Right ventricle myocardium inferior (tissue), 1 donor: ENCODE results near the gene DHX35. TPM values are rescaled to one million over a fixed set of nuclear protein-coding genes. Genes with fewer than 3 reads are reported as not detected.
"Not testable (repeated sequence)": the region's sequence is repeated elsewhere in the genome, so short reads cannot be mapped to it uniquely, and the experiment has no call there.

Source experiments
- ATAC-seq: fragments of 200-7000 bp; cut with Tn5 transposase; one replicate; pipeline ENCODE4 v1.9.1; 2020; ENCODE audit warnings: mild to moderate bottlenecking, moderate library complexity
- DNase-seq: peaks from one replicate; pipeline ENCODE4 v3.0.0; 2021; ENCODE audit errors: missing footprints
- intact Hi-C: fragments of 100-400 bp; cut with DNase I; formaldehyde crosslinking; loops from one replicate; pipeline ENCODE4 v1.11.0; 2022
- total RNA-seq: library from RNA; stranded (reverse); fragmentation: NEBNext Ultra II Directional; extraction: Animal tissue kit (Norgen Biotek cat#: 25700); gene quantifications from one replicate; pipeline ENCODE4 v1.2.1, GENCODE V29; 2021
- donor health status: DM: no; HTN: yes; CAD: no; lungs with severe emphysema.

DHX35 gene
- total RNA-seq, 1 donor from 2014 or later: 11.0 TPM

GRCh38 chr20:38937000-38937399 lies 25.1 kb upstream of the DHX35 start:
- intact Hi-C loops: no loop called here
- DNase-seq (no peak), ATAC-seq (no peak)

DNA sequence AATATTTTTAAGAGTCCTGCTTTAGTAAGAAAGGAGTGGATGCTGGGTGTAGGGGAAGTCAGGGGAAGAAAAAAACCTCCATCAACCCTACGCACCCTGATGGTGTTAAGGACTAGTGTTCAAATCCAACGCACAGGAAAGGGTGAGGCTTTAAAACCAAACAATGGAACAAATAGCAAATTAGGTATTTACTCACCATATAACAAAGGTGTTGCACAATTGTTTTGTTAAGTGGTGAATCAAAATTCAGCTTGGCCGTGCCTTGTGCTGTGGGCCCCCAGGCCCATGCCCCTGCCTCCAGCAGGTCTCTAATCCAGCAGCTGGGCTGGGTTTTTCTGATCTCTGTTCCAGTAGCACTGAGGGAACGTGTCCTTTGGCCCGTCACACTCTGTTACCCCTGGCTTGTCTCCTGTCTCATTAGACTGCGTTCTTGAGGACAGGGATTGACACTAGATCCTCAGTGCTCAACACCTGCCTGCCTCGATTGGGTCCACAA lies 24.1 kb upstream of the DHX35 start:
- no peak for DNase-seq
- intact Hi-C loops: no loop called here
- no peak for ATAC-seq

DNA sequence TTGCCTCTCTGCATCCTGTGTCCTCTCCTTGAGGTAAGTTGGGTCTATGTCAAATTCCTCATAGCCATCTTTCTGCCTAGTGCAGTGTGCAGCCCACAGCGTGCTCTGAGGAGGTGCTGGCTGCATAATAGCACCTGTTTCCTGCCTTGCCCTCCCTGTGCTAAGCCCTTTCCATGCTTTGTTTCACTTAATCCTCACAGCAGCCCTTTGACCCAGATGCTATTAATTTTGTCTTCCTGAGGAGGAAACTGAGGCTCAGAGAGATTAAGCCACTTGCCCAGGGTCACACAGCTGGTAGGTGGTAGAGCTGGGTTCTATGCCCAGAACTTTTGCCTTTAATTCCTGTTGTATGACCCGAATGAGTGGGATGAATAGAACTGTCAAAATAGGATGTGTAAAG lies 22.5 kb upstream of the DHX35 start:
- intact Hi-C loops: no loop called here
- ATAC-seq (no peak), DNase-seq (no peak)

- ATAC-seq: no peak
- intact Hi-C loops: no loop called here
- no peak for DNase-seq
These were observed 21.5 kb upstream of the DHX35 start for GRCh38 chr20:38940644-38941043.

- DNase-seq (no peak), ATAC-seq (no peak)
- intact Hi-C loops: no loop called here
These were observed 20.3 kb upstream of the DHX35 start for GRCh38 chr20:38941726-38942389.

- intact Hi-C loops: no loop called here
- DNase-seq (no peak), ATAC-seq (no peak)
These were observed 17.1 kb upstream of the DHX35 start for GRCh38 chr20:38945012-38945411.

- no peak for DNase-seq
These were observed 15.3 kb upstream of the DHX35 start for GRCh38 chr20:38946836-38947235.

DNA sequence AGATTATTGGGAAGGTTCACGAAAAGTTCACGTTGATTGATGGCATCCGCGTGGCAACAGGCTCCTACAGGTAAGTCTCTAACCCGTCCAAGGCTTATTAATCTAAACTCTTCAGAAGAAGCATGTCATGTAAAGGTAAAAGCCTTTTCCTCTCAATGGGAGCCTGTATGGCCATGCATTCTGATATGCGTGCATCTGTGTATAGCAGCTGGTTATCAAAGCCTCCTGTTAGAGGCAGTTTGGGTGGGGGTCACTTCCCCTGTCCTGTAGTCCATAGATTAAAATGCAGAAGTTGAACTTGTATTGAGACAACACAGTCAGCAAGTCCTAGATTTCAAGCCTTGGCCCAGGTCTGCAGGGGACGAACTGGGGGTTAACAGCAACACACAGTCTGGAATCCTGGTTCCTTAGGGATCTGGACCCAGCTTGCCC lies 14.2 kb upstream of the DHX35 start:
- DNase-seq (no peak), ATAC-seq (no peak)
- intact Hi-C loops: no loop called here

More at GRCh38 chr20:38946836-38947235, 15.3 kb upstream of the DHX35 start:
- no peak for ATAC-seq
- intact Hi-C loops: no loop called here

DNA sequence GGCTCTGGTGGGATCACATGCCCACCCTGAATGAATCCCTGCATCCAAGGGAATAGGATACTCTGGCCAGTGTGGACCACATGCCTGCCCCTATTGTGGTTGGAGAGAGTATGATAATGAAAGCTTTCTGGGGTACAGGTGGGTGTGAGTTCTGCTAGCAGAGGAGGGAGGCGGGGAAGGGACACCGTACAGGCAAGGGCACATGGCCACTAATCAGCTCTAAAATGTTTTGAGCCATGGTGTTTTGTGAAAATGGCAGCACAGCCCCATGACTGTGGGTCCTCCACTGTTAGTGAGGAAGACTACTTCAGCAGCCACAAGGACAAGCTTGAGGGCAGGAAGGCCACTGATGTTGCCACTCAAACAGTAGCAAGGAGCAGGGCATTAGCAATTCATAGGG lies 11.9 kb upstream of the DHX35 start:
- intact Hi-C loops: no loop called here
- no peak for DNase-seq
- ATAC-seq: no peak

DNA sequence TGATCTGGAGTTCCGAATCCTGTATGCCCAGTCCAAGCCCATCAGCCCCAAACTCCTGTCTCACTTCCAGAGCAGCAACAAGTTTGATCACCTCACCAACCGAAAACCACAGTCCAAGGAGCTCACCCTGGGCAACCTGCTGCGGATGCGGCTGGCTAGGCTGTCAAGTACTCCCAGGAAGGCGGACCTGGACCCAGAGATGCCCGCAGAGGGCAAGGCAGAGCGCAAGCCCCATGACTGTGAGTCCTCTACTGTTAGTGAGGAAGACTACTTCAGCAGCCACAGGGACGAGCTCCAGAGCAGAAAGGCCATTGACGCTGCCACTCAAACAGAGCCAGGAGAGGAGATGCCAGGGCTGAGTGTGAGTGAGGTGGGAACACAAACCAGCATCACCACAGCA lies 10.5 kb upstream of the DHX35 start:
- ATAC-seq: no peak
- intact Hi-C loops: no loop called here
- DNase-seq: no peak

GRCh38 chr20:38952153-38952552 lies 10.0 kb upstream of the DHX35 start:
- no peak for DNase-seq
- ATAC-seq: no peak
- intact Hi-C loops: no loop called here

GRCh38 chr20:38953630-38954340 lies 8.4 kb upstream of the DHX35 start:
- intact Hi-C loops: no loop called here
- no peak for DNase-seq
- no peak for ATAC-seq

DNA sequence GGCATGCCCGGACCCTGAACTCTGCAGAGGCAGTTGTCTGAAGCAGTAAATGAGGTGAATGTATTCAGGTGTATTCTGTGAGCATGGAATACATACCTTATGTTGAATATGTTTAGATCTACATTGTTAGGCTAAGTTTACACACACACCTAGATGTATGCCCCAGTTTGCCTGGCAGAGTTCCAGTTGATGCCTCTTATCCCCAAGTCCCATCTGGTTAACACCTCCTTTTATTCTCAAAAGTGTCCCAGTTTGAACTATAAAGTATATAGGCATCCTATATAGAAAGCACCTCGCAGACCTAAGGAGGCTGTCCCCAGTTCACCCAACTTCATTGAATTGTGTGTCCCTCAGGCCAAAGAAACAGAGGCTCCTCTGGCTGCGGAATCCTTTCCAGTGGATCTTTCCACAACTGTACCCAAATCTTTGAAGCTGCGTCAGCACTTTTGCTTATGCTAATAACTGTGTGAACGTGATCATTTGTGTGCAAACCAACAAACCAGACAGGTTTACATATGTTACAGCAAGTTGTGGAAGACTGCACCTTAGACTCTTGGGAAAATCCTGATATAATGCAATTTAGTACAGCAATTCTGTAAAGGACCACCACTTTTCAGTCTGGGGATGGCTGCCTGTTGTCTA lies 4.8 kb upstream of the DHX35 start:
- intact Hi-C loops: no loop called here
- DNase-seq (no peak), ATAC-seq (no peak)

- no peak for DNase-seq
- intact Hi-C loops: no loop called here
- no peak for ATAC-seq
These were observed 4.1 kb upstream of the DHX35 start for GRCh38 chr20:38957915-38958485.

- not testable (repeated sequence) for ATAC-seq
- intact Hi-C loops: loop anchor here (5.0 kb wide), 1 partner anchor 313 kb away; no protein-coding TSS in a partner anchor
These were observed 1.9 kb upstream of the DHX35 start for GRCh38 chr20:38960187-38960687.

GRCh38 chr20:38961530-38962043 lies 557 bp upstream of the DHX35 start:
- ATAC-seq (no peak), DNase-seq (no peak)
- intact Hi-C loops: loop anchor here (1.0 to 5.0 kb wide), 2 partner anchors 24 to 314 kb away; no protein-coding TSS in a partner anchor

More at GRCh38 chr20:38960187-38960687, 1.9 kb upstream of the DHX35 start:
- not testable (repeated sequence) for DNase-seq

DNA sequence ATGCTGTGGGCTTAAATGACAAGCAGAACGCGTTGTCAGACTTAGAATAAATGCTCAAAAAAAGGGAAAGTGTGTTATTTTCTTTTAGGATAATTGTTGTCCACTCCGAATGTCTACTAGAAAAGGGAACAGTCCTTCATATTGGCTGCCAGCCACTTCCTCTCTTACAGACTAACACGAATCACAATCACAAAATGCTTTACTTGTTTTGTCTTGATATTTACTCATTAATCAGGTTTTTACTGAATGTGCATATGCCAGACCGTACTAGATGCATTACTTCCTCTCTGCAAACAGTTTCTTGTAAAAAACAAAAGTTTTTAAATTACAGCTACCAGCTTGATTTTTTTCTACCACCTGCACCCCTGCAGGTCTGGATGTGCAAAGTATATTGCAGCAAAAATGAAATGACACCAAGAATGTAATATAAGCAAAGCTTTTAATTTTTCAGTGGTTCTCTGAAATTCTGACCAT lies 821 bp downstream of the DHX35 start:
- DNase-seq (no peak), ATAC-seq (no peak)
- intact Hi-C loops: loop anchor here (1.0 to 5.0 kb wide), 2 partner anchors 22 to 316 kb away; no protein-coding TSS in a partner anchor

DNA sequence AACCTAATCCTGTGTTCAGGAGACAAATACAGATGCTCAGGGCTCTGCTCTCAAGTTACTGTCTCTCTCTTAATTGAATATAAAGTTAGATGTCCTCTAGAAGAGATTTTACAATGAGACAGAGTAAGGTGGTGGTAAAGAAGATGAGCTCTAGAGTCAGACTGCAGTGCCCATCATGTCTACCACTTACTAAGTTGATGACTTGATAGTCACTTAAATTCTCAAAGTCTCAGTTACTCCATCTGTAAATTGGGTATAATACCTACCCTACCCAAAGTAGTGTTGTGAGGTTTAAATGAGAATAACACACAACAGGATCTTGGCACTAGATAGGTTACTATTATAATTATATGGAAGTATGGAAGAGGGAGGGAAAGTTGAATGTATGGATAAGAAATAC lies 1.6 kb downstream of the DHX35 start:
- intact Hi-C loops: loop anchor here (5.0 kb wide), 1 partner anchor 316 kb away; no protein-coding TSS in a partner anchor
- DNase-seq (no peak), ATAC-seq (no peak)

DNA sequence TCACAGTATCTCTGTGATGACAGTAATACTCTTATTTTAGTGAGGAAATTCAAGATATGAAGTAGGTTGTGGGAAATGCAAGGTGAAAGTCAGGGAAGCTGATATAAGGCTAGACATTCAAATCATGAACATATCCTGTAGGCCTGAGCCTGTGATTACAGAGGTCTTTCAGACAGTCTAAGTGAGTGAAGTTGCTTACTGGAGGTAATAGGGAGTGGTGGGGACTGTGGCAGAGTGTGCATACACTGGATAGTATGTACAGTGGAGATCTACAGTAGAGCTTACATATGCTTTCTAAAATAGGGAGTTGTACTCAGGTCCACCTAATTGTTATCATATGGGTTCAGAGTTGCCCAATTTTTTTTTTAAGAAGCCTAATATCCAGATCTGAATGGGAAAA lies 3.1 kb downstream of the DHX35 start:
- no peak for ATAC-seq
- DNase-seq: no peak
- intact Hi-C loops: no loop called here
